ENCODE data around the gene RANBP2. TPM values are rescaled to one million over a fixed set of nuclear protein-coding genes. Genes with fewer than 3 reads are reported as not detected.

Gene RANBP2
- total and polyA plus RNA-seq, 10 of the 15 experiments (the other 5 are each of a cell fraction or from before 2014, with no cell fraction given) = 9.0 to 81.7 (median 28.3) TPM

- no peak for TF ChIP-seq ESRRA (IDR thresholded peaks at IDR 0.05; ENCODE audit: low read length)
Measured at GRCh38 chr2:108701806-108702205, 17.5 kb upstream of the RANBP2 start (continued).

- Histone ChIP-seq H3K36me3 (ENCODE audit: control insufficient read depth in 2 of 2, insufficient read depth in 2 of 2, low read length in 1 of 2) (no peaks in the 10 kb centered on the region), H2AFZ (ENCODE audit: control insufficient read depth, low read depth, low read length) (no peak overlapping the region), H3K9me3 (replicated peaks; ENCODE audit: control insufficient read depth, insufficient read depth, low read length) (no peaks in the 10 kb centered on the region; the same call in 2 of the 3 replicates), H3K4me1 (ENCODE audit: control insufficient read depth, insufficient read depth, low read length) (no peaks in the 10 kb centered on the region), H3K4me3 (no peak overlapping the region), H3K27ac (ENCODE audit: control insufficient read depth, insufficient read depth) (no peak overlapping the region), H3K27me3 (replicated peaks in 1 of 2; ENCODE audit: control insufficient read depth in 2 of 2, insufficient read depth in 2 of 2, low read length in 1 of 2) (no peaks in the 10 kb centered on the region; a peak in 1 of 4 replicates), H4K20me1 (ENCODE audit: control insufficient read depth, insufficient read depth) (no peaks in the 10 kb centered on the region), H3K4me2 (ENCODE audit: control insufficient read depth, insufficient read depth) (no peak overlapping the region), H3K79me2 (ENCODE audit: control insufficient read depth, insufficient read depth, low read length) (no peaks in the 10 kb centered on the region), H3K9ac (ENCODE audit: control insufficient read depth, insufficient read depth, low read length) (no peak overlapping the region)
- 14% methylated on average over 1 of the region's 1 CpG for WGBS (ENCODE audit: insufficient coverage, insufficient replicate concordance, low lambda C conversion rate, missing lambda C conversion rate)
- no peak for TF ChIP-seq ZNF687 (IDR thresholded peaks at IDR 0.05)
- no peak for TF ChIP-seq ATF3 (IDR thresholded peaks at IDR 0.05; ENCODE audit: borderline replicate concordance, extremely low read depth, low read depth, low read length)
- in situ Hi-C loops (cut with MboI) (no loop called here), intact Hi-C loops (cut with micrococcal nuclease; ENCODE audit: unreplicated experiment) (no loop called here)
- ChIA-PET CTCF (no interaction called here), POLR2A (no interaction called here), SMC1A (ENCODE audit: uncharacterized antibody, unreplicated experiment) (interaction anchor here (0.6 to 0.9 kb wide), 2 partner anchors 10 kb away, joined by 3 read pairs; no protein-coding TSS in a partner anchor), RAD21 (ENCODE audit: unreplicated experiment) (no interaction called here)
- no peak for FAIRE-seq
- no peak for ATAC-seq
- BruUV-seq (replicated peaks) = no TSS peak
- no peak for DNase-seq (ENCODE audit: low read depth, low spot score)
Measured at GRCh38 chr2:108704871-108705270, 14.4 kb upstream of the RANBP2 start.

All from GM12878 (cell line).